Endothelial cell of umbilical vein (primary cell): ENCODE measurements around the gene CEP70. TPM values are rescaled to one million over a fixed set of nuclear protein-coding genes. Genes with fewer than 3 reads are reported as not detected.

ENCODE experiments used
- BruUV-seq: library from RNA; stranded (reverse); fragments of 400-500 nt; replicated peaks from 2 replicates; lab custom pipeline; 2021; lab: Mats Ljungman, UMichigan
- CTCF ChIA-PET: fragments of 300-600, 350-600 bp; sonication (Branson Sonifier 250); formaldehyde crosslinking; loops from one replicate; lab custom pipeline; 2021; ENCODE audit warnings: antibody characterized with exemption, inconsistent platforms; lab: Charles Lee
- POLR2A ChIA-PET: fragments of 300-600, 350-600 bp; sonication (Branson Sonifier 250); formaldehyde crosslinking; loops from one replicate; lab custom pipeline; 2021; ENCODE audit warnings: antibody characterized with exemption, inconsistent platforms; lab: Charles Lee
- DNase-seq: peaks from one replicate; pipeline ENCODE4 v3.0.0-alpha.2; 2011; ENCODE audit warnings: low read depth, low spot score
- FAIRE-seq: peaks from 2 replicates; lab custom pipeline; 2011; peaks lifted over from hg19 to GRCh38; lab: Jason Lieb, UNC
- H2AFZ ChIP-seq: 2 replicates; pipeline ENCODE4 v1.6.0; 2012; ENCODE audit warnings: low read depth, low read length, control low read depth, inconsistent platforms
- H3K27ac ChIP-seq: 2 replicates; pipeline ENCODE4 v1.5.1; 2011; ENCODE audit warnings: low read depth, mild to moderate bottlenecking, control low read depth, low read length, moderate library complexity; ENCODE audit not compliant: insufficient read depth
- H3K27me3 ChIP-seq, 2 experiments: 2 replicates each; pipeline versions ENCODE4 v1.6.0 to v1.6.1; 2011; ENCODE audit warnings: low read length in 2 of 2, mixed read lengths in 1 of 2; ENCODE audit not compliant: control insufficient read depth in 2 of 2, insufficient read depth in 2 of 2
- H3K36me3 ChIP-seq, 2 experiments: 2 replicates in 1 of 2; 3 replicates in 1 of 2; pipeline ENCODE4 v1.5.1; 2011; ENCODE audit warnings: low read length in 2 of 2, mild to moderate bottlenecking in 1 of 2, moderate library complexity in 1 of 2; ENCODE audit not compliant: control insufficient read depth in 2 of 2, insufficient read depth in 2 of 2; ENCODE audit errors: extremely low read depth in 1 of 2
- H3K4me1 ChIP-seq: 3 replicates; pipeline ENCODE4 v1.5.1; 2011; ENCODE audit warnings: mild to moderate bottlenecking, low read length; ENCODE audit not compliant: control insufficient read depth, insufficient read depth; ENCODE audit errors: extremely low read depth
- H3K4me2 ChIP-seq: 2 replicates; pipeline ENCODE4 v1.6.1; 2011; ENCODE audit warnings: low read length, control low read depth, mixed read lengths; ENCODE audit not compliant: insufficient read depth
- H3K4me3 ChIP-seq, 3 experiments: fragments of 200-600 bp in 1 of 3; sonication (generic), shearing (Covaris generic) in 1 of 3; replicated peaks in 1 of 3; 2 replicates each; pipeline ENCODE4 v1.5.1; 2011 to 2016; ENCODE audit warnings: control low read depth in 3 of 3, low read length in 3 of 3, mild to moderate bottlenecking in 2 of 3, inconsistent platforms in 1 of 3, low read depth in 1 of 3, moderate library complexity in 1 of 3; ENCODE audit not compliant: insufficient read depth in 1 of 3
- H3K79me2 ChIP-seq: 2 replicates; pipeline ENCODE4 v1.6.0; 2012; ENCODE audit warnings: low read length, inconsistent platforms; ENCODE audit not compliant: control insufficient read depth, insufficient read depth
- H3K9ac ChIP-seq: replicated peaks from 2 replicates; pipeline ENCODE3; 2011; ENCODE audit warnings: low read length, control low read depth; ENCODE audit not compliant: insufficient read depth; ENCODE audit errors: extremely low read depth
- H3K9me1 ChIP-seq: replicated peaks from 3 replicates; pipeline ENCODE4 v1.6.0; 2011; ENCODE audit warnings: mild to moderate bottlenecking, low read length; ENCODE audit not compliant: control insufficient read depth, insufficient read depth; ENCODE audit errors: extremely low read depth
- H3K9me3 ChIP-seq: replicated peaks from 2 replicates; pipeline ENCODE4 v1.5.1; 2012; ENCODE audit warnings: low read length, inconsistent platforms; ENCODE audit not compliant: control insufficient read depth, insufficient read depth
- H4K20me1 ChIP-seq: replicated peaks from 2 replicates; pipeline ENCODE3; 2011; ENCODE audit warnings: mild to moderate bottlenecking, low read length; ENCODE audit not compliant: control insufficient read depth, insufficient read depth; ENCODE audit errors: extremely low read depth
- MYC ChIP-seq: IDR thresholded peaks from one replicate; pipeline ENCODE4 v1.6.1; 2011; ENCODE audit warnings: mild to moderate bottlenecking, low read depth, low read length
- dilution Hi-C: fragments of 300-500 bp; cut with MboI; formaldehyde crosslinking; loops from one replicate; pipeline ENCODE4 v1.15.0; 2019; ENCODE audit warnings: low sequenced_read_pairs; ENCODE audit not compliant: extremely low pct_ligation_motif_present
- intact Hi-C: fragments of 100-400 bp; cut with micrococcal nuclease; formaldehyde crosslinking; loops from one replicate; pipeline ENCODE4 v1.10.0; 2022
- polyA plus RNA-seq, 4 experiments: library from polyadenylated mRNA; depleted of rRNA in 3 of 4; stranded (reverse) in 3 of 4; unstranded in 1 of 4; fragments of >200 nt; gene quantifications; 2 replicates each; pipeline versions ENCODE4 v1.2.1 to v1.2.3, GENCODE V29; 2011 to 2012; ENCODE audit warnings: missing spikeins in 1 of 4
- total RNA-seq: library from RNA; stranded (reverse); gene quantifications from 2 replicates; pipeline ENCODE4 v1.2.3, GENCODE V29; 2021
- TF ChIP-seq, protein P1 (sequence below), 2 donors: IDR thresholded peaks; 1 replicate in 1 of 2; 2 replicates in 1 of 2; pipeline ENCODE4 v1.5.1; 2011; ENCODE audit warnings: low read length in 2 of 2, mild to moderate bottlenecking in 2 of 2, moderate library complexity in 2 of 2, control low read depth in 1 of 2, inconsistent platforms in 1 of 2, low read depth in 1 of 2; ENCODE audit not compliant: insufficient read depth in 1 of 2; ENCODE audit errors: extremely low read depth in 1 of 2

Gene CEP70
- total and polyA plus RNA-seq, 2 donors (not counting 3 experiments of a cell fraction or from before 2014, with no cell fraction given), result 2.1 to 16.9 TPM

- peak overlapping the region; percentile 6 for H2AFZ ChIP-seq
- FAIRE-seq, result no peak
- no peak overlapping the region for H3K4me3 ChIP-seq
- H3K4me1 ChIP-seq, result no peaks in the 10 kb centered on the region
- no peak for TF ChIP-seq MYC
- TF ChIP-seq, protein P1, sequence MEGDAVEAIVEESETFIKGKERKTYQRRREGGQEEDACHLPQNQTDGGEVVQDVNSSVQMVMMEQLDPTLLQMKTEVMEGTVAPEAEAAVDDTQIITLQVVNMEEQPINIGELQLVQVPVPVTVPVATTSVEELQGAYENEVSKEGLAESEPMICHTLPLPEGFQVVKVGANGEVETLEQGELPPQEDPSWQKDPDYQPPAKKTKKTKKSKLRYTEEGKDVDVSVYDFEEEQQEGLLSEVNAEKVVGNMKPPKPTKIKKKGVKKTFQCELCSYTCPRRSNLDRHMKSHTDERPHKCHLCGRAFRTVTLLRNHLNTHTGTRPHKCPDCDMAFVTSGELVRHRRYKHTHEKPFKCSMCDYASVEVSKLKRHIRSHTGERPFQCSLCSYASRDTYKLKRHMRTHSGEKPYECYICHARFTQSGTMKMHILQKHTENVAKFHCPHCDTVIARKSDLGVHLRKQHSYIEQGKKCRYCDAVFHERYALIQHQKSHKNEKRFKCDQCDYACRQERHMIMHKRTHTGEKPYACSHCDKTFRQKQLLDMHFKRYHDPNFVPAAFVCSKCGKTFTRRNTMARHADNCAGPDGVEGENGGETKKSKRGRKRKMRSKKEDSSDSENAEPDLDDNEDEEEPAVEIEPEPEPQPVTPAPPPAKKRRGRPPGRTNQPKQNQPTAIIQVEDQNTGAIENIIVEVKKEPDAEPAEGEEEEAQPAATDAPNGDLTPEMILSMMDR (IDR thresholded peaks at IDR 0.05; ENCODE audit: extremely low read depth in 1 of 2, insufficient read depth in 1 of 2, low read depth in 1 of 2, low read length in 2 of 2), result no peak
- H3K9me3 ChIP-seq, result no peaks in the 10 kb centered on the region
- no peaks in the 10 kb centered on the region for H3K79me2 ChIP-seq
- dilution Hi-C loops, result no loop called here
- ChIA-PET CTCF (interaction anchor here (0.7 to 8.0 kb wide), 33 partner anchors 10 to 734 kb away, joined by 3 to 182 read pairs (median 5); no protein-coding TSS in a partner anchor), POLR2A (interaction anchor here (0.6 to 2.2 kb wide), 2 partner anchors 321 to 326 kb away, joined by 3 to 11 read pairs; no protein-coding TSS in a partner anchor)
- BruUV-seq, result no TSS peak
- no peaks in the 10 kb centered on the region for H3K36me3 ChIP-seq
- no peaks in the 10 kb centered on the region for H4K20me1 ChIP-seq
- no peaks in the 10 kb centered on the region for H3K27me3 ChIP-seq
- no peaks in the 10 kb centered on the region for H3K9me1 ChIP-seq
- intact Hi-C loops, result loop anchor here (1.0 to 10.0 kb wide), 11 partner anchors 13 to 734 kb away; partner anchors contain the start of genes FAIM and PIK3CB
- no peak overlapping the region for H3K9ac ChIP-seq
- no peak overlapping the region for H3K27ac ChIP-seq
- peak overlapping the region; percentile 46 for H3K4me2 ChIP-seq
- DNase-seq, result no peak
Measured at GRCh38 chr3:138594935-138595610, 1.0 kb upstream of the CEP70 start.
